PC-3 (cell line): ENCODE results near the gene PPP1R9B. TPM values are rescaled to one million over a fixed set of nuclear protein-coding genes. Genes with fewer than 3 reads are reported as not detected.

ENCODE experiments used
- ATAC-seq: fragments of 200-7000 bp; cut with Tn5 transposase; 2 replicates; pipeline ENCODE4 v1.9.1; 2020; ENCODE audit warnings: mild to moderate bottlenecking, moderate library complexity
- BruUV-seq: library from RNA; stranded (reverse); fragments of 400-500 nt; replicated peaks from 2 replicates; lab custom pipeline; 2021; lab: Mats Ljungman, UMichigan
- CTCF ChIA-PET: fragments of 300-600 bp; sonication (Branson Sonifier 250); formaldehyde crosslinking; loops from one replicate; lab custom pipeline; 2022; ENCODE audit warnings: antibody characterized with exemption; lab: Charles Lee
- POLR2A ChIA-PET: fragments of 300-600 bp; sonication (Branson Sonifier 250); formaldehyde crosslinking; loops from one replicate; lab custom pipeline; 2022; ENCODE audit warnings: antibody characterized with exemption; ENCODE audit not compliant: unreplicated experiment; lab: Charles Lee
- DNase-seq: peaks from one replicate; pipeline ENCODE4 v3.0.0-alpha.2; 2015
- H2AFZ ChIP-seq: fragments of 300-600 bp; sonication (generic); 2 replicates; pipeline ENCODE4 v1.6.0; 2016; ENCODE audit warnings: antibody characterized with exemption, low read length
- H3F3A ChIP-seq: fragments of 300-600 bp; sonication (generic); one replicate; pipeline ENCODE4 v1.6.0; 2017; ENCODE audit warnings: antibody characterized with exemption, low read length, control low read depth, mild to moderate bottlenecking; ENCODE audit not compliant: unreplicated experiment
- H3K27ac ChIP-seq: fragments of 300-600 bp; sonication (generic); 2 replicates; pipeline ENCODE4 v1.5.1; 2016; ENCODE audit warnings: mild to moderate bottlenecking, low read length
- H3K27me3 ChIP-seq: fragments of 300-600 bp; sonication (generic); 2 replicates; pipeline ENCODE4 v1.6.1; 2016; ENCODE audit warnings: low read length, mixed read lengths
- H3K36me3 ChIP-seq: fragments of 300-600 bp; sonication (generic); 2 replicates; pipeline ENCODE4 v1.6.1; 2016; ENCODE audit warnings: low read depth, mixed run types, low read length, mixed read lengths
- H3K4me1 ChIP-seq: fragments of 300-600 bp; sonication (generic); 2 replicates; pipeline ENCODE4 v1.5.1; 2016; ENCODE audit warnings: low read length; ENCODE audit not compliant: insufficient read depth
- H3K4me2 ChIP-seq: fragments of 300-600 bp; sonication (generic); 2 replicates; pipeline ENCODE4 v1.6.0; 2016; ENCODE audit warnings: low read length
- H3K4me3 ChIP-seq: fragments of 300-600 bp; sonication (generic); 2 replicates; pipeline ENCODE4 v1.5.1; 2016; ENCODE audit warnings: mild to moderate bottlenecking, low read length, mixed read lengths
- H3K79me2 ChIP-seq: fragments of 300-600 bp; sonication (generic); 2 replicates; pipeline ENCODE4 v1.6.1; 2017; ENCODE audit warnings: low read length, mixed read lengths
- H3K9ac ChIP-seq: fragments of 300-600 bp; sonication (generic); 2 replicates; pipeline ENCODE4 v1.6.0; 2016; ENCODE audit warnings: mild to moderate bottlenecking, low read length
- H3K9me2 ChIP-seq: fragments of 300-600 bp; sonication (generic); replicated peaks from 2 replicates; pipeline ENCODE4 v1.6.1; 2016; ENCODE audit warnings: mixed run types, low read length, mixed read lengths
- H3K9me3 ChIP-seq: fragments of 300-600 bp; sonication (generic); 2 replicates; pipeline ENCODE4 v1.6.1; 2016; ENCODE audit warnings: low read length, mixed read lengths
- H4K20me1 ChIP-seq: fragments of 300-600 bp; sonication (generic); 2 replicates; pipeline ENCODE4 v1.6.1; 2016; ENCODE audit warnings: low read length, mixed read lengths
- EZH2 ChIP-seq: fragments of 300-600 bp; sonication (generic); IDR thresholded peaks from one replicate; pipeline ENCODE4 v1.6.1; 2017; ENCODE audit warnings: antibody characterized with exemption, mild to moderate bottlenecking, low read length; ENCODE audit not compliant: unreplicated experiment
- EZH2phosphoT487 ChIP-seq: fragments of 300-600 bp; sonication (generic); IDR thresholded peaks from 2 replicates; pipeline ENCODE4 v1.6.1; 2018; ENCODE audit warnings: mild to moderate bottlenecking, antibody characterized with exemption, low read length, borderline replicate concordance
- intact Hi-C: fragments of 100-400 bp; cut with micrococcal nuclease; formaldehyde crosslinking; loops from 2 replicates; pipeline ENCODE4 v1.9.0; 2023
- total RNA-seq: library from RNA; depleted of rRNA; stranded (reverse); fragments of >200 nt; gene quantifications from 2 replicates; pipeline ENCODE4 v1.2.3, GENCODE V29; 2014
- TF ChIP-seq, protein P1 (sequence below): fragments of 300-600 bp; sonication (generic); conservative IDR thresholded peaks from 2 replicates; pipeline ENCODE4 v1.5.1; 2017; ENCODE audit warnings: antibody characterized with exemption, low read depth, mild to moderate bottlenecking, low read length

Gene PPP1R9B
- total RNA-seq, 1 experiment from 2014 or later = 67.7 TPM

DNA sequence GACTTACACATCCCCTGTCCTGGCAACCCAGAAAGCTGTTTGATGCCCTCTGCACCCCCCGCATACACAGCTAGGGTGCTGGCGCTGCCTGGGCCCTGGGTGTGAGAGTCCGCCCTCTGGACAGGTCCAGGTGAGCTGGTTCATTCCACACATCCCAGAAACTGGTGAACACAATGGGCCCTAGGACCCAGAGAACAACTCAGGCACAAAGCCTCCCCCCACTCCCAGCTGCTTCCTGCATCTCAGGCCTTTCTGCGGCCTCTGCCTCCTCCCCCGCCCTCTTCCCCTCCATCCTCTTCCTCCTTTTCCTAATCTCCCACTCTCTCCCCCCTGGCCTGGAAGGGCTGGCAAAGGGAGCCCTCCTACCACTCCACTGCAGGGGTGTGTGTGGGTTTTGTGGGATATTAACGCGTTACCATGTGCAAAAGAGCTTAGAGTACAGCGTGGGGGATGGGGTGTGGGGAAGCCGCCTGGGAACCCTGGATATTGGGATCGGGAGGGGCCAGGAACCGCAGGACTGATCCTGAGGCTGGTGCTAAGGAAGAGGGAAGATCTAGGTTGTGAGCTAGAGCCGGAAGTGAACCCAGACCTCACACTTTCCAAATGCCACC lies 1.6 kb upstream of the PPP1R9B start:
- intact Hi-C loops = loop anchor here (1.0 to 5.0 kb wide), 3 partner anchors 9 to 125 kb away; partner anchors contain the start of gene PDK2
- Histone ChIP-seq H4K20me1 (peaks cover 17% of the 10 kb centered on the region), H3K79me2 (peaks cover 37% of the 10 kb centered on the region), H3K9me3 (no peaks in the 10 kb centered on the region), H3K36me3 (no peaks in the 10 kb centered on the region), H3K4me3 (peak overlapping the region; percentile 90), H3K9ac (peak overlapping the region; percentile 68), H3K4me1 (peaks cover 46% of the 10 kb centered on the region), H2AFZ (peak overlapping the region; percentile 93), H3K9me2 (no peaks in the 10 kb centered on the region), H3K4me2 (peak overlapping the region; percentile 99), H3K27ac (peak overlapping the region; percentile 82), H3F3A (no peaks in the 10 kb centered on the region), H3K27me3 (no peaks in the 10 kb centered on the region)
- DNase-seq = peak; percentile 93
- CTCF ChIA-PET = interaction anchor here (0.5 to 1.6 kb wide), 6 partner anchors 9 to 283 kb away, joined by 3 to 11 read pairs (median 6); partner anchors contain the start of gene PDK2
- TF ChIP-seq EZH2phosphoT487 (no peak), EZH2 (no peak)
- TF ChIP-seq, protein P1, sequence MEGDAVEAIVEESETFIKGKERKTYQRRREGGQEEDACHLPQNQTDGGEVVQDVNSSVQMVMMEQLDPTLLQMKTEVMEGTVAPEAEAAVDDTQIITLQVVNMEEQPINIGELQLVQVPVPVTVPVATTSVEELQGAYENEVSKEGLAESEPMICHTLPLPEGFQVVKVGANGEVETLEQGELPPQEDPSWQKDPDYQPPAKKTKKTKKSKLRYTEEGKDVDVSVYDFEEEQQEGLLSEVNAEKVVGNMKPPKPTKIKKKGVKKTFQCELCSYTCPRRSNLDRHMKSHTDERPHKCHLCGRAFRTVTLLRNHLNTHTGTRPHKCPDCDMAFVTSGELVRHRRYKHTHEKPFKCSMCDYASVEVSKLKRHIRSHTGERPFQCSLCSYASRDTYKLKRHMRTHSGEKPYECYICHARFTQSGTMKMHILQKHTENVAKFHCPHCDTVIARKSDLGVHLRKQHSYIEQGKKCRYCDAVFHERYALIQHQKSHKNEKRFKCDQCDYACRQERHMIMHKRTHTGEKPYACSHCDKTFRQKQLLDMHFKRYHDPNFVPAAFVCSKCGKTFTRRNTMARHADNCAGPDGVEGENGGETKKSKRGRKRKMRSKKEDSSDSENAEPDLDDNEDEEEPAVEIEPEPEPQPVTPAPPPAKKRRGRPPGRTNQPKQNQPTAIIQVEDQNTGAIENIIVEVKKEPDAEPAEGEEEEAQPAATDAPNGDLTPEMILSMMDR = no peak
- peak; percentile 64 for ATAC-seq
- no TSS peak for BruUV-seq
- POLR2A ChIA-PET = interaction anchor here (0.5 to 0.8 kb wide), 4 partner anchors 21 to 573 kb away, joined by 3 to 18 read pairs (median 4); no protein-coding TSS in a partner anchor

DNA sequence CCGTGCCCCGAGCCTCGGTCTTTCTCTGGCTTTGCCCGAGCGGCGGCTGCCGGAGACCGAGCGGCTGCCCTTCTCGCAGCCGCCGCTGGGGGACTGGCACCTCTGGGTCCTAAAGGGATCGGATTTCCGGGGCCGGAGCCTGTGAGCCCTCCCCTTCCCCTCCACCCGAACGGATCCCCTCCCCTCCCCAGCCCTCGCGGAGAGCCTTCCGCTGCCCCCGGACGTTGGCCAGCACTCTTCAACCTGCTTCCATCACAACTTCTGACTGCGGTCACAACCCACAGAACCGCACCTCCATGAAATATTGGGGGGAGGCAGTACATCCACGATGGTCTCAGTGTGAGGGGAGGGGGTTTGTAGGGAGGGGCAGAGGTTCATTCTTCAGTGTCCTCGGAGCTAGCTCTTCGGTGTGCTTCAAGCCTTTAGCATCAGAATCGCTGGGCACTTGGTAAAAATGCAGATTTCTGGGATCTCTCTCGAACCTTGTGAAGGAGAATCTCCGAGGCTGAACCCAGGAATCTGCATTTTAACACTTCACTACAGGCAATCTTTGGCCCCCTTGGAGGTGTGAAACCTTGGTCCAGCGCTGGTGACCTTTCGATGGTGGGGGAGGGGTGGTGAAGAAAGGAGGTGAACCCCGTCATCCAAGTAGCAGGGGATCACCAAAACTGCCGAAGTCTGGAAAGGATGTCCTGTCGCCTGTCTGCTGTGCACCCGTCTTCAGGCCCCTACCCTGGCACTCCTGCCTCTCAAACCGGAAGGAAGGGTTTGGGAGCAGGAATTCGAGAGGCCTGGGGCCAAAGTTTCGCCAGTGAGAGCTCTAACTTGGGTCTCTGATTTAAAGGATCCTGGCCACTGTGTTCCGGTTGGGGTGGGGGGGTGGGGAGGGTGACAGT lies 812 bp upstream of the PPP1R9B start:
- POLR2A ChIA-PET = interaction anchor here (0.6 to 0.8 kb wide), 3 partner anchors 20 to 54 kb away, joined by 3 to 18 read pairs (median 4); no protein-coding TSS in a partner anchor
- Histone ChIP-seq H3F3A (no peaks in the 10 kb centered on the region), H3K36me3 (no peaks in the 10 kb centered on the region), H3K9me3 (no peaks in the 10 kb centered on the region), H3K9me2 (no peaks in the 10 kb centered on the region), H3K27ac (peak overlapping the region; percentile 82), H4K20me1 (peaks cover 25% of the 10 kb centered on the region), H3K79me2 (peaks cover 45% of the 10 kb centered on the region), H2AFZ (peak overlapping the region; percentile 87), H3K27me3 (no peaks in the 10 kb centered on the region), H3K4me1 (peaks cover 51% of the 10 kb centered on the region), H3K4me2 (peak overlapping the region; percentile 99), H3K4me3 (peak overlapping the region; percentile 90), H3K9ac (peak overlapping the region; percentile 67)
- ATAC-seq = peak; percentile 57
- TF ChIP-seq, protein P1 = peak; percentile 28; the same call in 1 of the 2 replicates
- no peak for TF ChIP-seq EZH2phosphoT487
- TSS peak; percentile 90 for BruUV-seq
- CTCF ChIA-PET = interaction anchor here (0.5 to 1.6 kb wide), 6 partner anchors 9 to 284 kb away, joined by 3 to 11 read pairs (median 6); partner anchors contain the start of gene PDK2
- intact Hi-C loops = loop anchor here (2.0 to 5.0 kb wide), 2 partner anchors 56 to 124 kb away; partner anchors contain the start of gene PDK2
- DNase-seq = peak; percentile 97
